HepG2 (cell line): Measurements from ENCODE around the gene CDH23. TPM values are rescaled to one million over a fixed set of nuclear protein-coding genes. Genes with fewer than 3 reads are reported as not detected.

Experiments used
- CAMTA2 ChIP-seq: sonication (generic); formaldehyde crosslinking; IDR thresholded peaks from 2 replicates; pipeline ENCODE4 v1.4.0; 2020; ENCODE audit warnings: mild to moderate bottlenecking, missing genetic modification reagents, borderline replicate concordance
- CENPBD1 ChIP-seq: sonication (generic); formaldehyde crosslinking; IDR thresholded peaks from 2 replicates; pipeline ENCODE4 v1.8.0; 2022; ENCODE audit warnings: missing genetic modification reagents, low read depth, mild to moderate bottlenecking, borderline replicate concordance
- GATAD2A ChIP-seq: IDR thresholded peaks from 2 replicates; pipeline ENCODE4 v1.6.1; 2016
- GTF3A ChIP-seq: sonication (generic); formaldehyde crosslinking; conservative IDR thresholded peaks from 2 replicates; pipeline ENCODE4 v1.4.0; 2020; ENCODE audit warnings: mild to moderate bottlenecking, missing genetic modification reagents
- JDP2 ChIP-seq: sonication (generic); formaldehyde crosslinking; IDR thresholded peaks from 2 replicates; pipeline ENCODE4 v1.8.1; 2022; ENCODE audit warnings: missing genetic modification reagents, borderline replicate concordance
- KDM2A ChIP-seq: sonication (generic); formaldehyde crosslinking; IDR thresholded peaks from 2 replicates; pipeline ENCODE4 v1.4.0; 2020; ENCODE audit warnings: low read depth, missing genetic modification reagents, borderline replicate concordance
- MBNL3 ChIP-seq: fragments of 250-450 bp; sonication (Bioruptor Pico); conservative IDR thresholded peaks from 2 replicates; pipeline ENCODE4 v1.8.0; 2022; ENCODE audit warnings: mild to moderate bottlenecking, inconsistent platforms
- MIXL1 ChIP-seq: IDR thresholded peaks from 2 replicates; pipeline ENCODE4 v1.6.1; 2016
- MYC ChIP-seq: sonication (generic); formaldehyde crosslinking; IDR thresholded peaks from 2 replicates; pipeline ENCODE4 v1.9.0; 2021; ENCODE audit warnings: missing genetic modification reagents, borderline replicate concordance
- PATZ1 ChIP-seq: sonication (generic); formaldehyde crosslinking; IDR thresholded peaks from 2 replicates; pipeline ENCODE4 v1.4.0; 2020; ENCODE audit warnings: missing genetic modification reagents
- TBX2 ChIP-seq: sonication (generic); formaldehyde crosslinking; IDR thresholded peaks from 2 replicates; pipeline ENCODE4 v1.5.0; 2020; ENCODE audit warnings: missing genetic modification reagents, mild to moderate bottlenecking, borderline replicate concordance
- TMF1 ChIP-seq: sonication (generic); formaldehyde crosslinking; IDR thresholded peaks from 2 replicates; pipeline ENCODE4 v1.8.1; 2022; ENCODE audit warnings: low read depth, missing genetic modification reagents
- XRCC5 ChIP-seq: fragments of 200-400 bp; formaldehyde crosslinking; optimal IDR thresholded peaks from 2 replicates; pipeline ENCODE3; 2017; ENCODE audit warnings: mild to moderate bottlenecking, low read length
- ZBTB3 ChIP-seq: sonication (generic); formaldehyde crosslinking; IDR thresholded peaks from 2 replicates; pipeline ENCODE4 v1.4.0; 2020; ENCODE audit warnings: low read depth, mild to moderate bottlenecking, moderate library complexity, missing genetic modification reagents, borderline replicate concordance
- ZNF224 ChIP-seq: sonication (generic); formaldehyde crosslinking; IDR thresholded peaks from 2 replicates; pipeline ENCODE4 v1.5.0; 2020; ENCODE audit warnings: mild to moderate bottlenecking, missing genetic modification reagents
- ZNF3 ChIP-seq: IDR thresholded peaks from 2 replicates; pipeline ENCODE4 v1.7.0; 2017; ENCODE audit warnings: inconsistent platforms
- ZNF350 ChIP-seq: sonication (generic); formaldehyde crosslinking; IDR thresholded peaks from 2 replicates; pipeline ENCODE4 v1.4.0; 2020; ENCODE audit warnings: mild to moderate bottlenecking, low read depth, missing genetic modification reagents, borderline replicate concordance
- ZNF432 ChIP-seq: sonication (generic); formaldehyde crosslinking; IDR thresholded peaks from 2 replicates; pipeline ENCODE4 v1.5.0; 2020; ENCODE audit warnings: missing genetic modification reagents, mild to moderate bottlenecking, borderline replicate concordance
- ZNF563 ChIP-seq: sonication (generic); formaldehyde crosslinking; IDR thresholded peaks from 2 replicates; pipeline ENCODE4 v1.8.0; 2022; ENCODE audit warnings: mild to moderate bottlenecking, moderate library complexity, missing genetic modification reagents
- ZNF780A ChIP-seq: sonication (generic); formaldehyde crosslinking; IDR thresholded peaks from 2 replicates; pipeline ENCODE4 v1.8.0; 2022; ENCODE audit warnings: mild to moderate bottlenecking, missing genetic modification reagents, moderate library complexity
- polyA plus RNA-seq, 8 experiments: library from polyadenylated mRNA; depleted of rRNA in 3 of 8; stranded (reverse) in 7 of 8; unstranded in 1 of 8; fragments of >200 nt; fragmentation: Illumina TruSeq in 4 of 8; extraction: Trizol in 4 of 8; gene quantifications; 2 replicates each; pipeline versions ENCODE4 v1.2.1 to v1.2.3, GENCODE V29; 2011 to 2016; ENCODE audit warnings: low read depth in 4 of 8, missing spikeins in 1 of 8, mixed read lengths in 1 of 8; ENCODE audit not compliant: insufficient read depth in 1 of 8
- total RNA-seq, 5 experiments: library from RNA; depleted of rRNA; stranded (reverse); fragments of >200 nt; fragmentation: Illumina TruSeq; extraction: Trizol; gene quantifications; 2 replicates each; pipeline ENCODE4 v1.2.3, GENCODE V29; 2016; ENCODE audit warnings: low read depth in 1 of 5
- TF ChIP-seq, protein P1 (sequence below): sonication (generic); formaldehyde crosslinking; IDR thresholded peaks from 2 replicates; pipeline ENCODE4 v1.5.0; 2020; ENCODE audit warnings: mild to moderate bottlenecking, low read depth, missing genetic modification reagents, borderline replicate concordance
- TF ChIP-seq, protein P2 (sequence below): sonication (generic); formaldehyde crosslinking; IDR thresholded peaks from 2 replicates; pipeline ENCODE4 v1.4.0; 2020; ENCODE audit warnings: missing genetic modification reagents, mild to moderate bottlenecking, borderline replicate concordance
- TF ChIP-seq, protein P3 (sequence below): sonication (generic); formaldehyde crosslinking; IDR thresholded peaks from 2 replicates; pipeline ENCODE4 v1.5.0; 2020; ENCODE audit warnings: mild to moderate bottlenecking, missing genetic modification reagents

CDH23 gene
- total and polyA plus RNA-seq, 2 of the 13 experiments (the other 11 are each of a cell fraction or from before 2014, with no cell fraction given): 0.13 TPM; not detected in 1

- TF ChIP-seq XRCC5 (no peak), GTF3A (CRISPR knock-in tag) (0 out of 2 replicates have a peak, but pooled peaks have one; percentile 41), TMF1 (no peak), CENPBD1 (CRISPR knock-in tag) (no peak), MIXL1 (CRISPR knock-in tag) (no peak), ZNF350 (CRISPR knock-in tag) (no peak), ZNF224 (no peak), CAMTA2 (CRISPR knock-in tag) (no peak), ZNF780A (CRISPR knock-in tag) (no peak), ZNF3 (CRISPR knock-in tag) (no peak), TBX2 (CRISPR knock-in tag) (peak; percentile 38; the same call in 1 of the 2 replicates), ZNF432 (CRISPR knock-in tag) (no peak), KDM2A (no peak; the same call in 1 of the 2 replicates), MBNL3 (CRISPR knock-in tag) (no peak), ZBTB3 (CRISPR knock-in tag) (no peak), PATZ1 (CRISPR knock-in tag) (peak; percentile 98), GATAD2A (CRISPR knock-in tag) (no peak), ZNF563 (no peak), MYC (CRISPR knock-in tag) (0 out of 2 replicates have a peak, but pooled peaks have one; percentile 9), JDP2 (CRISPR knock-in tag) (no peak)
- TF ChIP-seq, protein P1, sequence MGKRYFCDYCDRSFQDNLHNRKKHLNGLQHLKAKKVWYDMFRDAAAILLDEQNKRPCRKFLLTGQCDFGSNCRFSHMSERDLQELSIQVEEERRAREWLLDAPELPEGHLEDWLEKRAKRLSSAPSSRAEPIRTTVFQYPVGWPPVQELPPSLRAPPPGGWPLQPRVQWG (CRISPR knock-in tag): no peak
- TF ChIP-seq, protein P2, sequence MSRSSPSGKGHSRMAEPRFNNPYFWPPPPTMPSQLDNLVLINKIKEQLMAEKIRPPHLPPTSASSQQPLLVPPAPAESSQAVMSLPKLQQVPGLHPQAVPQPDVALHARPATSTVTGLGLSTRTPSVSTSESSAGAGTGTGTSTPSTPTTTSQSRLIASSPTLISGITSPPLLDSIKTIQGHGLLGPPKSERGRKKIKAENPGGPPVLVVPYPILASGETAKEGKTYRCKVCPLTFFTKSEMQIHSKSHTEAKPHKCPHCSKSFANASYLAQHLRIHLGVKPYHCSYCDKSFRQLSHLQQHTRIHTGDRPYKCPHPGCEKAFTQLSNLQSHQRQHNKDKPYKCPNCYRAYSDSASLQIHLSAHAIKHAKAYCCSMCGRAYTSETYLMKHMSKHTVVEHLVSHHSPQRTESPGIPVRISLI (CRISPR knock-in tag): no peak; the same call in 1 of the 2 replicates
- TF ChIP-seq, protein P3, sequence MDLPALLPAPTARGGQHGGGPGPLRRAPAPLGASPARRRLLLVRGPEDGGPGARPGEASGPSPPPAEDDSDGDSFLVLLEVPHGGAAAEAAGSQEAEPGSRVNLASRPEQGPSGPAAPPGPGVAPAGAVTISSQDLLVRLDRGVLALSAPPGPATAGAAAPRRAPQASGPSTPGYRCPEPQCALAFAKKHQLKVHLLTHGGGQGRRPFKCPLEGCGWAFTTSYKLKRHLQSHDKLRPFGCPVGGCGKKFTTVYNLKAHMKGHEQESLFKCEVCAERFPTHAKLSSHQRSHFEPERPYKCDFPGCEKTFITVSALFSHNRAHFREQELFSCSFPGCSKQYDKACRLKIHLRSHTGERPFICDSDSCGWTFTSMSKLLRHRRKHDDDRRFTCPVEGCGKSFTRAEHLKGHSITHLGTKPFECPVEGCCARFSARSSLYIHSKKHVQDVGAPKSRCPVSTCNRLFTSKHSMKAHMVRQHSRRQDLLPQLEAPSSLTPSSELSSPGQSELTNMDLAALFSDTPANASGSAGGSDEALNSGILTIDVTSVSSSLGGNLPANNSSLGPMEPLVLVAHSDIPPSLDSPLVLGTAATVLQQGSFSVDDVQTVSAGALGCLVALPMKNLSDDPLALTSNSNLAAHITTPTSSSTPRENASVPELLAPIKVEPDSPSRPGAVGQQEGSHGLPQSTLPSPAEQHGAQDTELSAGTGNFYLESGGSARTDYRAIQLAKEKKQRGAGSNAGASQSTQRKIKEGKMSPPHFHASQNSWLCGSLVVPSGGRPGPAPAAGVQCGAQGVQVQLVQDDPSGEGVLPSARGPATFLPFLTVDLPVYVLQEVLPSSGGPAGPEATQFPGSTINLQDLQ (CRISPR knock-in tag): no peak
Measured at GRCh38 chr10:71638822-71639719, 242.4 kb downstream of the CDH23 start (continued).
